SK-N-SH (cell line): ENCODE measurements around the gene MINDY3.
"Not testable (repeated sequence)": the region's sequence is repeated elsewhere in the genome, so short reads cannot be mapped to it uniquely, and the experiment has no call there.

Experiments used
- EP300 ChIP-seq, 2 experiments: IDR thresholded peaks; 2 replicates each; pipeline versions ENCODE4 v1.4.0 to v1.6.1; 2012; ENCODE audit warnings: borderline replicate concordance in 1 of 2, low read depth in 1 of 2, low read length in 1 of 2
- EZH2phosphoT487 ChIP-seq: fragments of 200-600 bp; sonication (generic); IDR thresholded peaks from 2 replicates; pipeline ENCODE4 v1.6.1; 2017; ENCODE audit warnings: low read depth, mixed run types, mild to moderate bottlenecking, antibody characterized with exemption, moderate library complexity, borderline replicate concordance
- JUND ChIP-seq: IDR thresholded peaks from 2 replicates; pipeline ENCODE4 v1.4.0; 2012
- MEF2A ChIP-seq: IDR thresholded peaks from 2 replicates; pipeline ENCODE4 v1.4.0; 2012; ENCODE audit warnings: low read depth, borderline replicate concordance
- POLR2AphosphoS5 ChIP-seq: IDR thresholded peaks from 2 replicates; pipeline ENCODE4 v1.6.1; 2012; ENCODE audit warnings: low read depth, low read length
- RCOR1 ChIP-seq: fragments of 150-350 bp; IDR thresholded peaks from 2 replicates; pipeline ENCODE4 v1.6.1; 2017; ENCODE audit warnings: antibody characterized with exemption, low read length
- RFX5 ChIP-seq: IDR thresholded peaks from 2 replicates; pipeline ENCODE4 v1.6.1; 2012; ENCODE audit warnings: mild to moderate bottlenecking, improper control_type of control experiment, low read length
- SMC3 ChIP-seq: IDR thresholded peaks from 2 replicates; pipeline ENCODE4 v1.6.1; 2012; ENCODE audit warnings: low read depth, low read length, improper control_type of control experiment
- TEAD4 ChIP-seq: IDR thresholded peaks from 2 replicates; pipeline ENCODE4 v1.4.0; 2012; ENCODE audit warnings: mild to moderate bottlenecking, borderline replicate concordance; ENCODE audit not compliant: insufficient read depth
- YY1 ChIP-seq: IDR thresholded peaks from 2 replicates; pipeline ENCODE4 v1.4.0; 2012; ENCODE audit warnings: low read depth, mild to moderate bottlenecking
- TF ChIP-seq, protein P1 (sequence below): fragments of 200-600 bp; sonication (generic); IDR thresholded peaks from 2 replicates; pipeline ENCODE4 v1.6.1; 2017; ENCODE audit warnings: antibody characterized with exemption, mild to moderate bottlenecking, moderate library complexity
- TF ChIP-seq, protein P2 (sequence below): IDR thresholded peaks from 2 replicates; pipeline ENCODE4 v1.4.0; 2012; ENCODE audit warnings: low read depth, borderline replicate concordance
- TF ChIP-seq, protein P3 (sequence below): IDR thresholded peaks from 2 replicates; pipeline ENCODE4 v1.4.0; 2012; ENCODE audit warnings: low read depth, borderline replicate concordance

DNA sequence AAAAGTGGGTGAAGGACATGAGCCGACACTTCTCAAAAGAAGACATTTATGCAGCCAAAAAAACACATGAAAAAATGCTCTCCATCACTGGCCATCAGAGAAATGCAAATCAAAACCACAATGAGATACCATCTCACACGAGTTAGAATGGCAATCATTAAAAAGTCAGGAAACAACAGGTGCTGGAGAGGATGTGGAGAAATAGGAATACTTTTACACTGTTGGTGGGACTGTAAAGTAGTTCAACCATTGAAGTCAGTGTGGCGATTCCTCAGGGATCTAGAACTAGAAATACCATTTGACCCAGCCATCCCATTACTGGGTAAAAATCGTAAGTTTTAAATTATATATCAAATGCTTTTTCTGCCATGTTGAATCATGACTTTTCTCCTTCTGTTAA, 85.8 kb downstream of the MINDY3 start:
- TF ChIP-seq, protein P1, sequence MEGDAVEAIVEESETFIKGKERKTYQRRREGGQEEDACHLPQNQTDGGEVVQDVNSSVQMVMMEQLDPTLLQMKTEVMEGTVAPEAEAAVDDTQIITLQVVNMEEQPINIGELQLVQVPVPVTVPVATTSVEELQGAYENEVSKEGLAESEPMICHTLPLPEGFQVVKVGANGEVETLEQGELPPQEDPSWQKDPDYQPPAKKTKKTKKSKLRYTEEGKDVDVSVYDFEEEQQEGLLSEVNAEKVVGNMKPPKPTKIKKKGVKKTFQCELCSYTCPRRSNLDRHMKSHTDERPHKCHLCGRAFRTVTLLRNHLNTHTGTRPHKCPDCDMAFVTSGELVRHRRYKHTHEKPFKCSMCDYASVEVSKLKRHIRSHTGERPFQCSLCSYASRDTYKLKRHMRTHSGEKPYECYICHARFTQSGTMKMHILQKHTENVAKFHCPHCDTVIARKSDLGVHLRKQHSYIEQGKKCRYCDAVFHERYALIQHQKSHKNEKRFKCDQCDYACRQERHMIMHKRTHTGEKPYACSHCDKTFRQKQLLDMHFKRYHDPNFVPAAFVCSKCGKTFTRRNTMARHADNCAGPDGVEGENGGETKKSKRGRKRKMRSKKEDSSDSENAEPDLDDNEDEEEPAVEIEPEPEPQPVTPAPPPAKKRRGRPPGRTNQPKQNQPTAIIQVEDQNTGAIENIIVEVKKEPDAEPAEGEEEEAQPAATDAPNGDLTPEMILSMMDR: not testable (repeated sequence)
- TF ChIP-seq EZH2phosphoT487; EP300 (IDR thresholded peaks at IDR 0.05; ENCODE audit: borderline replicate concordance in 1 of 2, low read depth in 1 of 2, low read length in 1 of 2); YY1; TEAD4; JUND; SMC3; RFX5; POLR2AphosphoS5; RCOR1; MEF2A: not testable (repeated sequence)
- TF ChIP-seq, protein P2, sequence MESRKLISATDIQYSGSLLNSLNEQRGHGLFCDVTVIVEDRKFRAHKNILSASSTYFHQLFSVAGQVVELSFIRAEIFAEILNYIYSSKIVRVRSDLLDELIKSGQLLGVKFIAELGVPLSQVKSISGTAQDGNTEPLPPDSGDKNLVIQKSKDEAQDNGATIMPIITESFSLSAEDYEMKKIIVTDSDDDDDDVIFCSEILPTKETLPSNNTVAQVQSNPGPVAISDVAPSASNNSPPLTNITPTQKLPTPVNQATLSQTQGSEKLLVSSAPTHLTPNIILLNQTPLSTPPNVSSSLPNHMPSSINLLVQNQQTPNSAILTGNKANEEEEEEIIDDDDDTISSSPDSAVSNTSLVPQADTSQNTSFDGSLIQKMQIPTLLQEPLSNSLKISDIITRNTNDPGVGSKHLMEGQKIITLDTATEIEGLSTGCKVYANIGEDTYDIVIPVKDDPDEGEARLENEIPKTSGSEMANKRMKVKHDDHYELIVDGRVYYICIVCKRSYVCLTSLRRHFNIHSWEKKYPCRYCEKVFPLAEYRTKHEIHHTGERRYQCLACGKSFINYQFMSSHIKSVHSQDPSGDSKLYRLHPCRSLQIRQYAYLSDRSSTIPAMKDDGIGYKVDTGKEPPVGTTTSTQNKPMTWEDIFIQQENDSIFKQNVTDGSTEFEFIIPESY: not testable (repeated sequence)
- TF ChIP-seq, protein P3, sequence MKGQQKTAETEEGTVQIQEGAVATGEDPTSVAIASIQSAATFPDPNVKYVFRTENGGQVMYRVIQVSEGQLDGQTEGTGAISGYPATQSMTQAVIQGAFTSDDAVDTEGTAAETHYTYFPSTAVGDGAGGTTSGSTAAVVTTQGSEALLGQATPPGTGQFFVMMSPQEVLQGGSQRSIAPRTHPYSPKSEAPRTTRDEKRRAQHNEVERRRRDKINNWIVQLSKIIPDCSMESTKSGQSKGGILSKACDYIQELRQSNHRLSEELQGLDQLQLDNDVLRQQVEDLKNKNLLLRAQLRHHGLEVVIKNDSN: not testable (repeated sequence)
